ENCODE results near the gene NMRAL1. TPM values are rescaled to one million over a fixed set of nuclear protein-coding genes. Genes with fewer than 3 reads are reported as not detected.

NMRAL1 gene
- polyA plus RNA-seq, 4 donors: 31.2 to 47.1 (median 41.6) TPM

DNA sequence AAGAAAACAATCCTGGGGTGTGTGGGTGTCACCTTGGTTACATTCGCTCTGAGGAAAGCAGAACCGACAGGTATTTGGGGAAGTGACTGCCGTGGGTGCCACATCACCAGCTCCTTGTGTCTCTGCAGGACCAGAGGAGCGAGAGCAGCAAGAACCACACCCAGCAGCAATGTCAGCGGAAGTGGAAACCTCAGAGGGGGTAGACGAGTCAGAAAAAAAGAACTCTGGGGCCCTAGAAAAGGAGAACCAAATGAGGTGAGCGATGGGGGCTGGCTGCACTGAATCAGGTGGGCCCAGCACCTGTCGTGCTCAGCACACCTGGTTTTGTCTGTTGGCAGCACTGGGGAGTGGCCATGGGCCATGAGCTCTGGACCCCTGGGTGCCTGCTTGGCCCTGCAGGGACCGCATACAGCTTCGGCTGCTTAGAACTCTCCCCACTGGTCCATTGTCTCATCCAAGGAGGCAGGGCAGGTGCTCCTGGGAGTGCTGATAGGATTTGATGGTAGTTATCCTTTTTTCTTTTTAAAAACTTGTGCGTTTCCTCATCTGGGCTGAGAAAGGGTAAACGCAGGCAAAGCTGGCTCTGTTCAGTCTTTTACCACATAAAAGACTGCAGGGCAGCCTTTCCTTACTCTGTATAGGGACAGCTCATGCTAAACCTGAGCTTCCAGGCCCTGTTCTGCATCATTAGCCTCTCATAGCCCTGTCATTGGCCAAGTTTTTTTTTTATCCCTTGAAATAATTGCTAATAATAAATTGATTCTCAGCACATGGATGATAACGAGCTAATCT is 31.1 kb upstream of the NMRAL1 start:
- no peak for DNase-seq (ENCODE audit: low read depth in 4 of 4, low spot score in 3 of 4)

DNA sequence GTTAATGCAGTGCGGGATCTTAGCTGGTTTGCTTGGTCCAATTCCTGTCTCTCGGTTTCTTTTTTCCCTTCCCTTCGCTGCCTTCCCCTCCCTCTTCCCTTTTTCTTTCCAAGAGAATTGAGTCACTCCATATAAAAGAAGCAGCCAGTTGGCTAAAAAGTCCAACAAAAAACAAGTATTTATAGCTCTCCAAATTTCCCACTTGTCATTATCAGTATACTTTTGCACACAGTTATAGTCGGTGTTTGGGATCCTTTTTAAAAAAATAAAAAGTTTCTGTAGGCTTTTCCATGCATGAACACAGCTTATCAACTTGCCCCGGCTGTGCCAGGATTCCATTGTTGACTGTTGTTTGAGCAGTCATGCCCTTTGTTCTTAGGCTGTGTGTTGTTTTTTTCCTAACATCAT is 26.6 kb upstream of the NMRAL1 start:
- no peak for DNase-seq (ENCODE audit: low read depth in 4 of 4, low spot score in 3 of 4)

DNA sequence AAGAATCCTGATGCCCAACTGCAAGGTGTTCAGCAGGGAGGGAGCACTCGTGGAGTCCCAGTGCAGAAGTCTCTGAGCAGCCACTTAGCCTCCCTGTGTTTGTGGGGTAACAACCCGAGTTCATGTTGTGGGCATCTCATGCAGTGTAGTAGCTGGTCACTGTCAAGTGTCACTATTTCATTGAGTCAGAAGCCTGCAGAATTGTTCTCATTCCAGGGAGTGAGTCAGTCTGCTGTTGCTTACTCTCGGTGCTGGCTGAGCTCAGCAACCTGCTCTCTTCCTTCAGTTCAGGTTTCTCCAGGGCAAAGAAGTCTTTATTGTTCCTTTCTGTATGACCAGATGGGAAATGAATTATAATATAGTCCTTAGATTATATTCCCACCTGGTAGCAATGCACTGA is 25.8 kb upstream of the NMRAL1 start:
- DNase-seq (ENCODE audit: low read depth in 4 of 4, low spot score in 3 of 4): no peak

DNA sequence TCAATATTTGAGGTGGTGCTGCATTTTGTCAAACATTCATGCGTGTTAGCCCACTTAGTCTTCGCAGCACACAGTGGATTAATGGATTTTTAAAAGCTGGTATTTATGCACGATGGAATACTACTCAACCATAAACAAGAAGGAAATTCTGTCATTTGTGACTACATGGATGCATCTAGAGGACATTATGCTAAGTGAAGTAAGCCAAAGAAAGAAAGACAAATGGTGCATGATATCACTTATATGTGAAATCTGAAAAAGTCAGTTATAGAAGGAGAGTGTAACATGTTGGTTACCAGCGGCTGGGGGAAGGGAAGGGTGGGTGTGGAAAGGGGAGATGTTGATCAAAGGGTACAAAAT is 24.8 kb upstream of the NMRAL1 start:
- no peak for DNase-seq (ENCODE audit: low read depth in 4 of 4, low spot score in 3 of 4)

DNA sequence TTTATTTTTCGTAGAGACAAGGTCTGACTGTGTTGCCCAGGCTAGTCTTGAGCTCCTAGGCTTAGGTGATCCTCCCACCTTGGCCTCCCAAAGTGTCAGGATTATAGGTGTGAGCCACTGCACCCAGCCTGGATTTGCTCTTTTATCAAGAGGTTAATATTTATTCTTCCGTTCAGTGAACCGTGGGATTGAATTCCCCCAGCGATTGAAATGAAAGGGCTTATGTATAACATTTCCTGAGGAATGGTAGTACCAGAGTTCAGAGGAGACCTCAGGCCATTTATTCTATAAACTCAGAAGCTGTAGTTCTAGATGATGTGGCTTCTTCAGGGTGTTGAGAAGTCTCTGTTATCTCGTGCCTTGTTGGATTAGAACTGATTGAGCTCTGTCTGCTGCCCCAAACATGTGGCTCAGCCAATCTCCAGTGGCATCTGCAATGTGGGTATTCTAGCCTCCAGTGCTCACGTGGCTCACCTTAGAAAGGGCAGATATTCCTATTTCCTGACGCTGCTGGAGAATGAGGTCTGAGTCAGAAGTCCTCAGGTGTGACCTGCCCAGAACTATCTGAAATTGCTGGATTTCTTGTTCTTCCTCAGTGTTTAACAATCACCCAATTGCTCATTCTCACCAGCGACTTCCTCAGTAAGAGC is 24.2 kb upstream of the NMRAL1 start:
- DNase-seq (ENCODE audit: low read depth in 4 of 4, low spot score in 3 of 4): no peak

DNA sequence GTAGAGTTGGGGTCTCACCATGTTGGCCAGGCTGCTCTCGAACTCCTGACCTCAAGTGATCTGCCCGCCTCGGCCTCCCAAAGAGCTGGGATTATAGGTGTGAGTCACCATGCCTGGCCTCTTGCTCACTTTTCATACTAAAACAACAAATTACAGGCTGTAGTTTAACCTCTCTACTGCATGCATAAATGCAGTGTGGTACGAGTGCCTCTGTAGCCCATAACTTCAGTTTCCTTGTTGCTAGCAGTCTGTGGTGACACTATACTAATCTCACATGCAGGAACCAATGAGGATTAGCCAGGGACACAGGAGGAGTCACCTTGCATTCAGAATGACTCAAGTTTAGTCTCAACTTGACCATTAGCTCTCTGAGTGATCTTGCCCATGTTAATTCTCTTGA is 21.9 kb upstream of the NMRAL1 start:
- DNase-seq (ENCODE audit: low read depth in 4 of 4, low spot score in 3 of 4): no peak

DNA sequence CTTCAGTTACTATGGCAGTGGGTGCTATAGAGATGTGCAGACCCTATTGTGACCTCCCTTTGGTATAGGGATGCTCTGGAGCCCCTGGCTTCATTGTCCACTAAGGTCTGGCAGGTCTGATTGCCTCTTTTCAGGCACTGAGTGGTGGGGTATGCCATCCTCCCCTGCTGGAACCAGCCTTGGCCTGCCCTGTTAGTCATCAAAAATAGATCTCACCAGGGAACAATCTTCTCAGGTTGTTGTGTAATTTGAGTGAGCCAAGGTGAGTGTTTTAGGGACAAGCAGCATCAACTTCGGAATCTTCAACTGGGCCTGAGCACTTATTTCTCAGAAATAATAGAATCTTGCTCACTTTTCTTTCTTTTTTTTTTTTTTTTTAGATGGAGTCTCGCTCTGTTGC is 21.3 kb upstream of the NMRAL1 start:
- DNase-seq (ENCODE audit: low read depth in 4 of 4, low spot score in 3 of 4): no peak

DNA sequence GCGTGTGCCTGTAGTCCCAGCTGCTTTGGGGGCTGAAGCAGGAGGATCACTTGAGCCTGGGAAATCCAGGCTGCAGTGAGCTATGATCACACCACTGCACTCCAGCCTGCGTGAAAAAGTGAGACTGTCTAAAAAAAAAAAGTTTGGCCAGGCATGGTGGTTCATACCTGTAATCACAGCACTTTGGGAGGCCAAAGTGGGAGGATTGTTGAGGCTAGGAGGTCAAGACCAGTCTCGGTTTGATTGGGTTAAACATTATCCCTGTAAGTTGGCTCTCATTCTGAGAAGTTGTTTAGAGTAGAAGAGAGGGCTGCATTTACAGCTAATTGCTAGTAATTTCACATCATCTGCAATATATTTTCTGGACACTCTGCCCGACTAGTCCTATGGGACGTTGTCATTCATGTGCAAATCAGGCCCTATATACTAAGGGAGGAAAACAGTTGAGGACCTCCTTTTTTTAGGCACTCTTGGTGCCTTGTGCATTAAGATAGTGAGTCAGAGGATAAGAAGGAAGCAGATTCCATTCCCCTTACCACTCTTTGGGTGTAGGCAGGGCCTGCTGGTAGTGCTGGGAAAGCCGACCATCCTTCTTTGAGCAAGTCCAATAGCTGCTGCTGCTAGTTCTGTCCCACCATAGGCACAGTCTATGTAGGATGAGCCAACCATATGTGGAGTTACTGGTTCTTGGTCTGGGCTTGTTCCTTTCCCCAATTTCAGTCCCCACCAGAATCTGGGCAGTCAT is 20.5 kb upstream of the NMRAL1 start:
- DNase-seq (ENCODE audit: low read depth in 4 of 4, low spot score in 3 of 4): no peak

DNA sequence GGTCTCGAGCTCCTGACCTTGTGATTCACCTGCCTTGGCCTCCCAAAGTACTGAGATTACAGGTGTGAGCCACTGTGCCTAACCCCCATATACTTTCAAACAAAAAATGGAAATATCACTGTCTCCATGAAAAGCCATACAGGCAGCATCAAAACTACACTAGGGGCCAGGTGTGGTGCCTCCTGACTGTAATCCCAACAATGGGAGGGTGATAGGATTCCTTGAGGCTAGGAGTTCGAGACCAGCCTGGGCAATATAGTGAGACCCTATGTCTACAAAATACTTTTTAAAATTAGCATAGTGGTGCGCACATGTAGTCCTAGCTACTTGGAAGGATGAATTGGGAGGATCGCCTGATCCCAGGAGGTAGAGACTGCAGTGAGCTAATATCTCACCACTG is 17.5 kb upstream of the NMRAL1 start:
- DNase-seq (ENCODE audit: low read depth in 4 of 4, low spot score in 3 of 4): no peak

DNA sequence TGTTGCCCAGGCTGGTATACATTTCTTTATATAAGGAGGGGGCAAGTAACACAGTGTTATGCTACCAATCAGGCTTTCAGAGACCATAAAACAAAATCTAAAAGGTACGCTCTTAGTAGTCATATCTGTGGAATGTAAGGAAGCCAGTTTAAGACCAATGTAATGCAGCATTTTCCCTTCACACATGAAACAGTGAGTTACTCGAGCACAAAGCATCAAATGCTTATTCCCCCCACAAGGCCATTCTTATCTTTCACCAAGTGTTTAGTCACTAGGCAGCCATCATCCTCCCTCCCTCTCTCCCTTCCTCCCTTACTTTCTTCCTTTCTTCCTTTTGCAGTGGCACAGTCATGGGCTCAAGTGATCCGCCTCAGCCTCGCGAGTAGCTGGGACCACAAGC is 14.6 kb upstream of the NMRAL1 start:
- DNase-seq (ENCODE audit: low read depth in 4 of 4, low spot score in 3 of 4): no peak

DNA sequence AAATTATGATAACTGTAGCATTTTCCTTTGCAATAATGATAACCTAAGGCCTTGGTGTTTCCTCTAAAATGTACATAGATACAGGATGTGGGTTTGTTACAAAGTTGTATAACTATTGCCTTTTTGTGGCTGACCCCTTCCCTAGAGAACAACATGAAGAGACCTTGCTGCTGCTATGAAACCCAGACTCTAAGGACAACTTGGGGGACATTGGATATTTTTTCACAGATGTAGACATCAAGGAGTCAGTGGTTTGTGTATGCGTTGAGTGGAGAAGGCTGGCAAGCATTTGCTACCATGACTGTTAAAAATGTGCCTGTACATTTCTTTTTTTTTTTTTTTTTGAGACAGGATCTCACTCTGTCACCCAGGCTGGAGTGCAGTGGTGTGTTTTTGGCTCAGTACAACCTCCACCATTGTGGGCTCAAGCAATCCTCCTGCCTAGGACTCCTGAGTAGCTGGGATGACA is 14.1 kb upstream of the NMRAL1 start:
- no peak for DNase-seq (ENCODE audit: low read depth in 4 of 4, low spot score in 3 of 4)

DNA sequence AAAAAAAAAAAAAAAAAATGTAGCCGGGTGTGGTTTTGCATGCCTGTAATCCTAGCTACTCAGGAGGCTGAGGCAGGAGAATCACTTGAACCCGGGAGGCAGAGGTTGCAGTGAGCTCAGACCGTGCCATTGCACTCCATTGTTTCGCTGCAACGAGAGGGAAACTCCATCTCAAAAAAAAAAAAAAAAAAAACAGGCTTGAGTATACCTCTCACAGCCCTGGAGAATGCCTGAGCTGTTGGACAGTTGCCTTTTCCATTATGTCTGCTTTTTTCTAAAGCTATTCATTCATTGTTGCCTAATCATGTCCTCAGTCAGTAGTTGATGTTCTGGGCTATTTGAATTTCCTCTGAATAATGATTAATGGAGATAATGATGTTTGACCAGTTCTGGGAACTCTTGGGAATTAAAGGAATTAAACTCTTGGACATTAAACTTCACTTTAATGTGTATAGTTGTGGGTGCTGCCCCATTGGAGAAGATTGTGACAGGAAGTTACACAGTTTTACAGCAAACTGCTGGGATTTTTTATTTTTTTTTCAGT is 13.6 kb upstream of the NMRAL1 start:
- no peak for DNase-seq (ENCODE audit: low read depth in 4 of 4, low spot score in 3 of 4)

DNA sequence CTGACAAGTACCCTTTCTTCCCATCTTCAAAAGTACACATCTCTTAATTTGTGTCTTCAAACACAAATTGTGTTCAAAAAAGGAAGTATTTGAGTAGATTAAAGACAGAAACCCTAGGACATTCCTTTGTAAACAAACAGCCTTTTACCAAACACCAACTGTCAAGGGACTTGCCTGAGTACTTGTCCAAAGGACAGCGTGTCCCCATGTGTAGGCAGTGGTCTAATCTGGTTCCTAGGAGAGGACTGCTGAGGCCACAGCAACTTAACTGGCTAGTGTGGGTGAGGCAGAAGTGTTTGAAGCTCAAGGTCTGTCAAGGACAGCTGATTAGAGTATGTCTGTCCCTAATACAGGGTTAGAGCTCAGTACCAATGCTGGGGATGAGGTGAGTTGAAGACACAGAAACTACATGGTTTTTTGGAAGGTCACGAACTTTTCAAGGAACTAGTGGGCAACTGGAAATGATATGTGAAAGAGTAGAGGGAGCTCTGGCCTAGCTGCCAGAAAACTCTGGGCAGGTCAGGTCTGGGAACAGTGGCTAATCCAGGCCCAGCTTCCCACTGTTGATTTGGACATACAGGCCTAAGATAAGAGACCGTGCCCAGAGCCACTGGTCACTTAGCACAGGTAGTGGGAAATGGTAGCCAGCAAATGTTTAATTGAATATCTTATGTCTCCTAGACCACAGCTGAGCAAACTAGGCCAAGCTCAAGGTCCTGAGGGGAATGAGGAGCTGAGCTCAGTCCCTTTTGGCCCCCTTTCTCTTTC is 11.9 kb upstream of the NMRAL1 start:
- no peak for DNase-seq (ENCODE audit: low read depth in 4 of 4, low spot score in 3 of 4)

DNA sequence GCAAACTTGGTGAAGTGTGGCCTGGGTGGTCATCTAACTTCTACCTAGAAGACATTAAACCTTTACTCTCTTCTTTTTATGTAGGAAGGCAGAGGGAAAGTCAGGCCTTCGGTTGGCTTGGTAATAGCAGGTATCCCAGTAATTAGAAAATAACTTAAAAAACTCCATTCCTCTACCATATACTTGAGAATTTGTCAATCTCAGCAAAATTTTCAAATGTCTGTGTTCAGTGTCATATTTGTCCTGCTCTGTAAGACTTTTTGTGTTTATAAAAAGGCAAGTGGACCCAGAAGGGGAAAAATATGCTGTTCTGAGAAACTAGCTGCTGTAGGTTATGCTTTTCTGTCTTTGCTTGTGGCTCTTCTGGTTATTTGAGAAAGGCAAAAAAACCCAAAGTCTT is 7.5 kb upstream of the NMRAL1 start:
- no peak for DNase-seq (ENCODE audit: low read depth in 4 of 4, low spot score in 3 of 4)

DNA sequence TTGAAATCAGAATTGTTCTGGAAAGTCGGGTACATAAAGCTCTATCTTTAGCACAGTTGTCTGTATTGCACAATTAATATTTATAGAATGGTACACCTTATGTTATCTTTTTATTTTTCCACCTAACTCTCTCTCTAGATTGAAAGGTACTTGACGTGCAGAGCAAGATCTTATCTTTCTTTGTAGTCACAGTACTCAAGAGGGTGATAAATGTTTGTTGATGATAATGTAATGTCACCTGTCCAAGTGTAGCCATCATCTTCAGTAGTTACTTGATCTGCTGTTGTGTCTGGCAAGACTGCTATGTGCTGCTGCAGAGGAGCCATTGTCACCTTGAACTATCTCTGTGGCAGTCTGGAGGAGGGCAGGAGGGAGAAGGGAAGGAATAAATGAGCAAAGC is 7.1 kb upstream of the NMRAL1 start:
- DNase-seq (ENCODE audit: low read depth in 4 of 4, low spot score in 3 of 4): no peak

DNA sequence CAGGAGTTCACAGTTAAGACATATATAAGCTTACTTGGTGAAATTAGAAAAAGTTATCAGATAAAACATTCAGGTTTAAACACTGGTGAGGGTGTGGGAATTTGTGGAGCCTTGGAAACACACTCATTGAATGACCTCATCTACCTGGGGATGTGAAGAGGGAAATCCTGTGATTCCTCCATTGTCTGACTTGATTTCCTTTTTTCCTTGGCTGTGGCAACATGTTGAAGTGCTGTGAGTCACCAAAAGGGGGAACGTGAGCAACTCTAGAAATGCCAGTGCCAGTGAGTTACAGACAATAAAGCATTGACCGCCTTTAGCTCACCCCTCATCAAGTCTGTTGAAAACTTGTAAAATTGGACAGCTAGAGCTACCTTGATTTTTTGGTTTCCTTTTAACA is 3.5 kb upstream of the NMRAL1 start:
- no peak for DNase-seq (ENCODE audit: low read depth in 4 of 4, low spot score in 3 of 4)

DNA sequence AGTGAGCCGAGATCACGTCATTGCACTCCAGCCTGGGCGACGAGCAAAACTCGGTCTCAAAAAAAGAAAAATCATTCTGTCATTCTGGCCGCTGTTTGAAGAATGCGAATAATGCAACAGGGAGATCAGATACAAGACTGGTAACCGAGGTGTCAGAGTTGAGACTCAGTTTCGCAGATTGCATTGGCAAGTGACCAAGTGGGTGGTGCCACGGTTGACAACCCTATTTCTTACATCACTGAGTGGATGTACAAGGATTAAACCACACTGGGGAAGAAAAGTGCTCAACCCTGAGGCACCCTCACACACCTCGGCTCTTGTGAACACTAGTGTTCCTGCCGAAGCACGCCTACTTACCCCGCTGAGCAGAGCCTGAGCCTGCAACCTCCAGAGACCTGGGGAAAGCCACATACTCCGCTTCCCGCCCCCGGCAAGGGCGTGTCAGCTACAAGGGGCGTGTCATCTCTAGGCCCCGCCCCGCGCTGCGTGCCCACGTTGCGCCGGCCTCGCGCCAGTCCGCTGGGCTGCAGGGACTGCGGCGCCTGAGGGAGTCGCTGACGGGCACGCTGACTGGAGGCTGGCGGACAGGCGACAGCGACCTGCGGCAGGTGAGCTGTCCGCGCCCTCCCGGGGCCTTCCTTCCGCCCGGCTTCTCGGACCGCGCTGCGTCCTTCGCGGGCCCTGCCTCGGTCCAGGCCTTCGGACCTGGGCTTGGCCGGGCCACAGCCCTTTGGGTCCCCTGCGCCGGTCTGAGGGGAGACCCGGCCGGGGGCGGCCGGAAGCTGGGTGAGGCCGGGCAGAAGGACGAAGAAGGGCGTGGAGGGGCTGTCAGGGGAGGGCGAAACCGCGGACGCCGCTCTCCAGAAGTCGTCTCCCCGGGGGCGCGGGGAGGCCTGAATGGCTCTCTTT is 1.7 kb upstream of the NMRAL1 start, which contains the start of gene HMOX2:
Gene HMOX2, plus strand, starts transcription at position 519 of the 909 bp plus-strand sequence. CDS start 29,127 bp downstream, outside the sequence.
- DNase-seq (ENCODE audit: low read depth in 4 of 4, low spot score in 3 of 4): peak; percentile 79 to 82 (median 80)

DNA sequence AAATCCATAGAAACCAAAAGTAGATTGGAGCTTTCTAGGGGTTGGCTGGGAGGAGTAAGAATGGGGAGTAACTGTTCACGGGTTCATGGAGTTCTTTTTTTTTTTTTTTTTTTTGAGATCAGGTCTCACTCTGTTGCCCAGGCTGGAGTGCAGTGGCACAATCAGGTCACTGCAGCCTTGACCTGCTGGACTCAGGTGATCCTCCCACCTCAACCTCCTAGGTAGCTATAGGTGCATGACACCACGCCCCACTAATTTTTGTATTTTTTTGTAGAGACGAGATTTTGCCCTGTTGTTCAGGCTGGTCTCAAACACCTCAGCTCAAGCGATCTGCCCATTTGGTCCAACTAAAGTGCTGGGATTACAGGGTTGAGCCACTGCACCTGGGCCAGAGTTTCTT is 1.5 kb downstream of the NMRAL1 start:
- no peak for DNase-seq (ENCODE audit: low read depth in 4 of 4, low spot score in 3 of 4)

DNA sequence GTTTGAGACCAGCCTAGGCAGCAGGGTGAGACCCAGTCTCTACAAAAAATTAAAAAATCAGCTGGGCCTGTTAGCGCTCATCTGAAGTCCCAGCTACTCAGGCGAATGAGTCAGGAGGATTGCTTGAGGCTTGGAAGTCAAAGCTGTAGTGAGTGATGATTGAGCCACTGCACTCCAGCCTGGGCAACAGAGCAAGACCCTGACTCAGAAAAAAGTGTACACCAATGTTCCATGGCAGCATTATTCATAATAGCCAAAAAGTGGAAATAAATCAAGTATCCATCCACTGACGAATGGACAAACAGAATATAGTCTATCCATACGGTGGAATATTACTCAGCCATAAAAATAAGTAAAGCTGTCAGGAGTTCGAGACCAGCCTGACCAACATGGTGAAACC is 2.6 kb downstream of the NMRAL1 start:
- no peak for DNase-seq (ENCODE audit: low read depth in 4 of 4, low spot score in 3 of 4)
